NCI-H82 treated with DMSO at 0.1 percent for 48 hours (cell line): ENCODE data around the gene WWOX.

Source experiments
- DNase-seq: peaks from one replicate; lab custom pipeline; 2025; ENCODE audit not compliant: unreplicated experiment; lab: John Stamatoyannopoulos, UW

Gene WWOX

GRCh38 chr16:78102865-78103264 lies 3.4 kb downstream of the WWOX start:
- no peak for DNase-seq

GRCh38 chr16:78105517-78105916 lies 6.1 kb downstream of the WWOX start:
- no peak for DNase-seq

- DNase-seq: no peak
Observed at GRCh38 chr16:78106686-78107085, 7.2 kb downstream of the WWOX start.

- peak; percentile 61 for DNase-seq
Observed at GRCh38 chr16:78108451-78108850, 9.0 kb downstream of the WWOX start.

GRCh38 chr16:78113258-78113657 lies 13.8 kb downstream of the WWOX start:
- DNase-seq: no peak

- DNase-seq: no peak
Observed at GRCh38 chr16:78115659-78116058, 16.2 kb downstream of the WWOX start.

- DNase-seq: no peak
Observed at GRCh38 chr16:78116946-78117345, 17.5 kb downstream of the WWOX start.

- no peak for DNase-seq
Observed at GRCh38 chr16:78117391-78117790, 17.9 kb downstream of the WWOX start.

- no peak for DNase-seq
Observed at GRCh38 chr16:78118469-78119025, 19.1 kb downstream of the WWOX start.

GRCh38 chr16:78122774-78123315 lies 23.4 kb downstream of the WWOX start:
- DNase-seq: peak; percentile 23

GRCh38 chr16:78125112-78125844 lies 25.8 kb downstream of the WWOX start:
- no peak for DNase-seq

- DNase-seq: no peak
Observed at GRCh38 chr16:78126662-78127061, 27.2 kb downstream of the WWOX start.

GRCh38 chr16:78127130-78127529 lies 27.7 kb downstream of the WWOX start:
- no peak for DNase-seq

- DNase-seq: no peak
Observed at GRCh38 chr16:78128913-78129312, 29.5 kb downstream of the WWOX start.

GRCh38 chr16:78129349-78129748 lies 29.9 kb downstream of the WWOX start:
- DNase-seq: no peak

GRCh38 chr16:78130083-78130608 lies 30.7 kb downstream of the WWOX start:
- DNase-seq: no peak

- DNase-seq: no peak
Observed at GRCh38 chr16:78130950-78131349, 31.5 kb downstream of the WWOX start.

GRCh38 chr16:78133919-78134318 lies 34.5 kb downstream of the WWOX start:
- no peak for DNase-seq

GRCh38 chr16:78134944-78135619 lies 35.6 kb downstream of the WWOX start:
- no peak for DNase-seq

- no peak for DNase-seq
Observed at GRCh38 chr16:78137179-78137578, 37.7 kb downstream of the WWOX start.

GRCh38 chr16:78137782-78138616 lies 38.5 kb downstream of the WWOX start:
- no peak for DNase-seq
